Aorta (tissue), 5 donors: Measurements from ENCODE around the gene ARID3A. TPM values are rescaled to one million over a fixed set of nuclear protein-coding genes. Genes with fewer than 3 reads are reported as not detected.
"Not testable (repeated sequence)": the region's sequence is repeated elsewhere in the genome, so short reads cannot be mapped to it uniquely, and the experiment has no call there.

ENCODE experiments used
- ATAC-seq: fragments of 200-7000 bp; cut with Tn5 transposase; one replicate; pipeline ENCODE4 v1.9.1; 2022; ENCODE audit warnings: moderate library complexity; ENCODE audit not compliant: low FRiP score
- DNase-seq, 2 donors: peaks; one replicate each; pipeline ENCODE4 v3.0.0-alpha.2; 2020
- H3K27ac ChIP-seq, 2 donors: one replicate each; pipeline ENCODE4 v1.5.1; 2013; ENCODE audit warnings: low read length in 2 of 2, mild to moderate bottlenecking in 2 of 2, moderate library complexity in 2 of 2, control low read depth in 1 of 2, inconsistent platforms in 1 of 2, low read depth in 1 of 2
- H3K27me3 ChIP-seq, 2 donors: one replicate each; pipeline ENCODE4 v1.6.1; 2013; ENCODE audit warnings: control low read depth in 1 of 2, low read length in 1 of 2, mild to moderate bottlenecking in 1 of 2, moderate library complexity in 1 of 2; ENCODE audit not compliant: insufficient read depth in 2 of 2, control insufficient read depth in 1 of 2
- H3K36me3 ChIP-seq, 2 donors: one replicate each; pipeline ENCODE4 v1.6.1; 2013; ENCODE audit warnings: control low read depth in 1 of 2, low read length in 1 of 2, mild to moderate bottlenecking in 1 of 2; ENCODE audit not compliant: insufficient read depth in 2 of 2, control insufficient read depth in 1 of 2
- H3K4me1 ChIP-seq, 2 donors: one replicate each; pipeline ENCODE4 v1.6.1; 2013; ENCODE audit warnings: low read length in 2 of 2, control low read depth in 1 of 2, mild to moderate bottlenecking in 1 of 2, moderate library complexity in 1 of 2; ENCODE audit not compliant: insufficient read depth in 2 of 2, control insufficient read depth in 1 of 2
- H3K4me3 ChIP-seq, 2 donors: one replicate each; pipeline ENCODE4 v1.5.1; 2013; ENCODE audit warnings: low read length in 2 of 2, control low read depth in 1 of 2, mild to moderate bottlenecking in 1 of 2
- H3K9me3 ChIP-seq: one replicate; pipeline ENCODE4 v1.6.1; 2013; ENCODE audit warnings: mild to moderate bottlenecking, low read length; ENCODE audit not compliant: control insufficient read depth
- WGBS, 2 donors: extraction: QIAGEN DNeasy Blood & Tissue Kit; methylation state at CpG; one replicate each; pipeline ENCODE4 v1.1.7; 2013; 5-methylcytosine and 5-hydroxymethylcytosine counted together
- intact Hi-C, 2 donors: fragments of 100-400 bp; cut with DNase I; formaldehyde crosslinking; loops; one replicate each; pipeline versions ENCODE4 v1.14.2 to v1.15.0; 2022
- polyA plus RNA-seq, 2 donors: library from polyadenylated mRNA; stranded (reverse); fragments of 200-250 nt; gene quantifications; one replicate each; pipeline ENCODE4 v1.2.3, GENCODE V29; 2013
- total RNA-seq, 2 donors: library from RNA; stranded (reverse); fragmentation: NEBNext Ultra II Directional; extraction: Animal tissue kit (Norgen Biotek cat#: 25700); gene quantifications; one replicate each; pipeline ENCODE4 v1.2.1, GENCODE V29; 2021
- donor health status: healthy with polysubstance abuse.
- donor health status: Bipolar disorder and iron deficiency.
- donor health status: DM: no; HTN: no; CAD: no.
- donor health status: DM: no; HTN: no; CAD: no.
- donor health status: DM: yes; HTN: yes; CAD: no.

ARID3A gene
- total and polyA plus RNA-seq, 4 donors = 0.97 to 13.8 (median 5.3) TPM

DNA sequence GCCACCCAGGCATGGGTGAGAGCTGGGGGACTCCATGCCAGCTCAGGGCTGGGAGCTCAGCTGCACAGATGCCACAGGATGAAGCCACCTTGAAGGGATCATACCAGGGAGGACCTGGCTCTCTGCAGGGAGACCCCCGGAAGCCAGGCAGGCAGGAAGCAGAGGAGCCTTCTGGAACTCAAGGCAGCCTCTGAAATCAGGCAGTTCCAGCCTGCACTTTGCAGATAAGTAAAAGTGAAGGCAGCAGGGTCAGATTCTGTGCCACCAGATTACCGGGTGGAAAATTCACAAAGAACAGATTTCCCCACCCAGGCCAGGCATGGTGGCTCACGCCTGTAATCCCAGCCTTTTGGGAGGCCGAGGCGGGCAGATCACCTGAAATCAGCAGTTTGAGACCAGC, 92.6 kb downstream of the ARID3A start:
- Histone ChIP-seq H3K4me1 (no peaks in the 10 kb centered on the region), H3K4me3 (no peak overlapping the region), H3K27me3 (no peaks in the 10 kb centered on the region), H3K36me3 (no peaks in the 10 kb centered on the region), H3K9me3 (no peaks in the 10 kb centered on the region), H3K27ac (no peak overlapping the region)
- ATAC-seq (no peak), DNase-seq (no peak)
- 78 to 83% methylated on average over 5 of the region's 5 CpGs for WGBS, 2 donors
- intact Hi-C loops = no loop called here

DNA sequence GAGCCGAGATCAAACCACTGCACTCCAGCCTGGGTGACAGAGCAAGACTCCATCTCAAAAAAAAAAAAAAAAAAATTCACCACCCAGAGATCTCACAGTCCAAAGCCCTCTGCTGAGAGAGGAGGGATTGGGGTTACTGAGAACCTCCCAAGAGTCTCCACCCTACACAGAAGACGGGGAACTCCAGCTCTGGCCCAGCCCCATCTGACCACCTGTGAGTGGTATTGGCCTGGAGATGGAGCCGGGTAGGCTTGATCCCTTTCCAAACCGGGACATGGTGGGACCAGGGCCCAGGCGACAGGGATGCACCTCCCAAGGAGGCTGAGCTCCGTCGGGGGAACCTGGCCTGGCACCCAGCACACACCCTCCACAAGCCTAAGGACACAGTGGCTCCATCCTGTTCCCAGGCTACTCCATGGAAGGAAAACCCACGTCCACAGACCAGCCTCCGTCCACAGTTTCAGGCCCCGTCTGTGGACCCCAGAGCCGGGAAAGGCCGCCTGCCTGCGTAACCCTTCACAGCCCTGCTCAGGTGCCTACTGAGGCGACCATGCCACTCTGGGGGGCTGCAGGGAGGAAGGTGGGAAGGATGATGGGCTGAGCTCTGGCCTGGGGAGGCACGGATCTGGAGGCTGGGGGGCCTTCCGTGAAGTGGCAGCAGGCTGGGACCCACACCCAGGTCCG, 93.2 kb downstream of the ARID3A start:
- DNase-seq = no peak
- Histone ChIP-seq H3K4me3 (no peak overlapping the region), H3K36me3 (no peaks in the 10 kb centered on the region), H3K9me3 (no peaks in the 10 kb centered on the region), H3K27me3 (no peaks in the 10 kb centered on the region), H3K27ac (no peak overlapping the region), H3K4me1 (no peaks in the 10 kb centered on the region)
- 49 to 50% methylated on average over 17 of the region's 17 CpGs for WGBS, 2 donors
- intact Hi-C loops = no loop called here
- no peak for ATAC-seq

DNA sequence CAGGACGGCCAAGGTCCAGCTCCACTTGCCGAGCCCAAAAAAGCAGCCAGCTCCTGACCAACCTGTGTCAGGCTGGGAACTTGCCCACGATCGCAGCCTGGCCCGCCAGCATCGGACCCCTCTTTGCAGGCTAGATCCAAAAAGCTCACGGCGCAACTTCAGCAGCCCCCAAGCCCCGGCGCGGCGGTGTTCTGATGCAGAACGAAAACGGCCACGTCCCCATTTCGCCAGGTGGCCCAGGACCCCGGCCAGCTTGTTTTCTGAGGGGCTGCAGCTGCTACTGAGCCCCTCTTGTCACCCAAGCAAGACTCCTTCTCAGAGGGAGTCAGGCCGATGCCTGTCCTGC, 93.8 kb downstream of the ARID3A start:
- H3K4me1 ChIP-seq = no peaks in the 10 kb centered on the region
- no peaks in the 10 kb centered on the region for H3K27me3 ChIP-seq
- H3K9me3 ChIP-seq = no peaks in the 10 kb centered on the region
- 64 to 65% methylated on average over 18 of the region's 18 CpGs for WGBS, 2 donors
- ATAC-seq (no peak), DNase-seq (no peak)
- H3K36me3 ChIP-seq = no peaks in the 10 kb centered on the region
- intact Hi-C loops = no loop called here
- H3K27ac ChIP-seq = no peak overlapping the region
- H3K4me3 ChIP-seq = peak overlapping the region; percentile 36 to 78

DNA sequence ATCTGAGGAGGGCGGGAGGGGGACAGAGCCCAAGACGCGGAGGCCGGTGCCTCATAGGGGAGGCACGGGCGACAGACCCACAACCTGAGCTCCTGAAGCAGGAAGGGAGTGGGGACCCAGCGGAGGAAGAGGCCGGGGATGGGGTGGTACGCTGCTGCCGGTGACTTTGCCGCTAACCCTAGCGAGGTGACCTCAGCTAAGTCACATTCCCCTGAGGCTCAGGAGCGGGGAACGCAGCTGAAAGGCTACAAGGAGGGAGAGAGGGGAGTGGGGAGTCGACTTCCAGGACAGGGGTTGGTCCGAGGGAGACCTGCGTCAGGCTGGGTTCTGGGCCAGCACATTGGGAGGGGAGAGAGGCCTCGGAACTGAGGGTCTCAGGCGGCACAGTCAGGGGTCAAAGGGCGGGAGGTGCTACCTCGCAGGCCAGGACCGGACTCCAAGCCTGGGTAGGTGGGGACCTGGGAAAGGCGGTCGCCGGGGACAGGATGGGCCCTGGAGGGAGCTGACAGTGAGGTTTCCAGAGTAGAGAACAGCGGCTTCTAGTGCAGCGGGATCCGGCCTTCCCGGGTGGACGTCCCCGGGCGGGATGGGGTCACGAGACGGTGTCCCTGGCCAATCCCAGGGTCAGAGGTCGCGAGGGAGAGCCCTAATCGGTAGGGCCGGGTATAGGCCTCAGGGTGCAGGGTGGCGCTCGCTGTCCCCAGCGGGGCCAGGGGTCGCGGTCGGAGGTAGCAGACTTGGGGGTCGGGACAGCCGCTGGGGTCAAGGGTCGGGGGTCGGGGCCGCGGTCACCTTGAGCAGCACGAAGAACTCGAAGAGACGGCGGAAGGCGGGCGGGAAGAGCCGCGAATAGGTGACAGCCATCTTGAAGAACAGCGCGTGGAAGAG, 94.4 kb downstream of the ARID3A start:
- intact Hi-C loops = loop anchor here in 1 of 2 donors (2.0 kb wide), 1 partner anchor 83 kb away; the partner anchor contains the start of gene GPX4
- Histone ChIP-seq H3K4me1 (no peaks in the 10 kb centered on the region), H3K4me3 (peak overlapping the region; percentile 36 to 78), H3K36me3 (no peaks in the 10 kb centered on the region), H3K27ac (no peak overlapping the region), H3K27me3 (no peaks in the 10 kb centered on the region), H3K9me3 (no peaks in the 10 kb centered on the region)
- ATAC-seq = no peak
- DNase-seq = peak in 1 of 2 donors; percentile 72
- WGBS, 2 donors = 2 to 3% methylated on average over 59 to 60 of the region's 60 CpGs

DNA sequence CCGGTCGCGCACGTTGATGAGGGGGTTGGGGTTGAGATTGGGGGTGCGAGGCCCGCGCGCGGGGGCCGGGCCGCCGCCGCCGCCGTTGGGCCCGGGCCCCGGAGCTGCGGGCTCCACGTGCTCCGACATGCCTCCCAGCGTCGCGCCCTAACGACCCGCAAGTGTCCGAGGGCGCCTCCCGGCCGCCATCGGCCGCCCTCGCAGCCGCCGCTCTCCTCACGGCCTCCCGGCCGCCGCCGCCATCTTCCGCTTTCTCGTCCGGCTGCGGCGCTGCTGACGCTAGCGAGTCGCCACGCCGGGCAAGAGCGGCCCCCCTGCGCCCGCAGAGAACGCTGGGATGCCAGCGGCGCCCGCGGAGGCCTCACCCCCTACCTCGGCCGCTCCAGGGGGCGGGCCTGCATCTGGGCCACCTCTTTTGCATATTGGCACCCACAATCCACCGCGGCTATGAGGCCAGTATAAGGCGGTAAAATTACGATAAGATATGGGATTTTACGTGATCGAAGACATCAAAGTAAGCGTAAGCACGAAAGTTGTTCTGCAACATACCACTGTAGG, 95.1 kb downstream of the ARID3A start, which contains the start of gene TMEM259:
Gene TMEM259 (minus strand): TSS at position 256 of the 558 bp plus-strand sequence. CDS start 127 bp downstream, at position 129.
- ATAC-seq = peak; percentile 96
- 0 to 1% methylated on average over 57 to 68 of the region's 68 CpGs for WGBS, 2 donors
- DNase-seq = peak; percentile 98 to 99
- Histone ChIP-seq H3K4me3 (peak within 1 kb of the TSS; percentile 36 to 78), H3K4me1 (no peaks in the 10 kb centered on the region), H3K27me3 (no peaks in the 10 kb centered on the region), H3K27ac (peak within 1 kb of the TSS in 1 of 2 donors; percentile 87), H3K9me3 (no peaks in the 10 kb centered on the region), H3K36me3 (no peaks in the 10 kb centered on the region)
- intact Hi-C loops = loop anchor here in 1 of 2 donors (2.0 kb wide), 1 partner anchor 82 kb away; the partner anchor contains the start of gene GPX4

DNA sequence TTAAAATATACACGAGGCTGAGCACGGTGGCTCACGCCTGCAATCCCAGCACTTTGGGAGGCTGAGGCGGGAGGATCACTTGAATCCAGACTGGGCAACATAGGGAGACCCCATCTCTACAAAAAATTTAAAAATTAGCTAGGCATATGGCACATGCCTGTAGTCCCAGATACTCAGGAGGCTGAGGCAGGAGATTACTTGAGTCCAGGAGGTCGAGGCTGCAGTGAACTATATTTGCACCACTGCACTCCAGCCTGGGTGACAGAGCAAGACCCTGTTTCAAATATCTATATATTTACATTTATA, 98.0 kb downstream of the ARID3A start:
- ATAC-seq, H3K27me3 ChIP-seq, H3K36me3 ChIP-seq, intact Hi-C loops, DNase-seq, H3K27ac ChIP-seq, H3K4me1 ChIP-seq, H3K9me3 ChIP-seq, H3K4me3 ChIP-seq: not testable (repeated sequence)
- 80 to 81% methylated on average over 5 of the region's 5 CpGs for WGBS, 2 donors

DNA sequence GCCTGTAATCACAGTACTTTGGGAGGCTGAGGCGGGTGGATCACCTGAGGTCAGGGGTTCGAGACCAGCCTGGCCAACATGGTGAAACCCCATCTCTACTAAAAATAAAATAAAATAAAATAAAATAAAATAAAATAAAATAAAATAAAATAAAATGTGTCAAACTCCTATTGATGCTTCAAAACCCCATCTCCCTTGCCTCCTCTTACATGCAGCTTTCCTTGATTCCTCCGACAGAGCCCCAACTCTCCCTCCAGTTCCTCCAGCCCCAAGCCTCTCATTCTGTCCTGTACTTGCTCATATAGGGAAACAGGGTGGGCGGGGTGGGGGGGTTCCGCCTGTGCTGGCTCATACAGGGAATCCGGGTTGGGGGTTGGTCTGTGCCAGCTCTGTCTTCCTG, 99.2 kb downstream of the ARID3A start:
- intact Hi-C loops = loop anchor here in 1 of 2 donors (5.0 kb wide), 1 partner anchor 77 kb away; the partner anchor contains the start of gene GPX4
- not testable (repeated sequence) for H3K36me3 ChIP-seq, H3K27ac ChIP-seq, H3K9me3 ChIP-seq, DNase-seq, H3K4me1 ChIP-seq, ATAC-seq, H3K4me3 ChIP-seq, H3K27me3 ChIP-seq
- WGBS, 2 donors = 78 to 80% methylated on average over 6 of the region's 6 CpGs
